Epidermal melanocyte (primary cell): ENCODE data around the gene COX19.

Experiments
- DNase-seq: peaks from one replicate; pipeline ENCODE4 v3.0.0; 2011; ENCODE audit warnings: low spot score; ENCODE audit not compliant: insufficient read length

The COX19 gene, protein sequence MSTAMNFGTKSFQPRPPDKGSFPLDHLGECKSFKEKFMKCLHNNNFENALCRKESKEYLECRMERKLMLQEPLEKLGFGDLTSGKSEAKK

DNA sequence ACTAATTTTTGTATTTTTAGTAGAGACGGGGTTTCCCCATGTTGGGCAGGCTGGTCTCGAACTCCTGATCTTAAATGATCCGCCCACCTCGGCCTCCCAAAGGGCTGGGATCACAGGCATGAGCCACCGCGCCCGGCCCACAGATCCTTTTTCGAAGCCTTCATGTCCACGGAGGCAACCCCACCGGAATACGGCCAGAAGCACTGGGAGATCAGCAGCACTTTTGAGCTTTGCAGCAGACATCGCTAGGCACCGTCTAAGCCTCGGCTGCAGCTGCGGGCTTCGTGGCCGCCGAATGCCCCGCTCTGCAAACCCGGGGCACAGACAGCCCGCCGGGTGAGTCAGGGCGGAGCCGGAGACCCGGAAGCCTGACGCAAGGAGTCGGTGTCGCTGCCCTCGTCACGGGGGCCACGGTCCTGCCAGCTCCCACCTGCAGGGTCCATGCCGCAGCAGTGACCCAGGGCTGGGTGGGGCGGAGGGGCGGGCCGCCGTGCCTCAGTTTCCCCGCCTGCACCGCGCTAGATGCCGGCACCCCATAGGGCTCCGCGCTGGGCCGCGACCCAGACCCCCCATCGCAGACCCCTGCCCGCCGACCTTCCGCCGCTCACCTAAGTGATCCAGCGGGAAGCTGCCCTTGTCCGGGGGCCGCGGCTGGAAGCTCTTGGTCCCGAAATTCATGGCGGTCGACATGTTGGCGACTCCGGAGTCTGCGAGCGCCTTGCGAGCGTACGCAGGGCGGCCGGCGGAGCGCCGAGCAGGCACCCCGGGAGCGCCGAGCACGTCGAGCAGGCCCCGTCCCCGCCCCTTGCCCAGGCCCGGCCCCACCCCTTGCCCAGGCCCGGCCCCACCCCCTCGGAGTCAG, at the start of gene COX19:
Gene COX19 (minus strand): TSS at position 730 of the 862 bp plus-strand sequence. CDS start 40 bp downstream, at position 690.
- DNase-seq: peak; percentile 87

DNA sequence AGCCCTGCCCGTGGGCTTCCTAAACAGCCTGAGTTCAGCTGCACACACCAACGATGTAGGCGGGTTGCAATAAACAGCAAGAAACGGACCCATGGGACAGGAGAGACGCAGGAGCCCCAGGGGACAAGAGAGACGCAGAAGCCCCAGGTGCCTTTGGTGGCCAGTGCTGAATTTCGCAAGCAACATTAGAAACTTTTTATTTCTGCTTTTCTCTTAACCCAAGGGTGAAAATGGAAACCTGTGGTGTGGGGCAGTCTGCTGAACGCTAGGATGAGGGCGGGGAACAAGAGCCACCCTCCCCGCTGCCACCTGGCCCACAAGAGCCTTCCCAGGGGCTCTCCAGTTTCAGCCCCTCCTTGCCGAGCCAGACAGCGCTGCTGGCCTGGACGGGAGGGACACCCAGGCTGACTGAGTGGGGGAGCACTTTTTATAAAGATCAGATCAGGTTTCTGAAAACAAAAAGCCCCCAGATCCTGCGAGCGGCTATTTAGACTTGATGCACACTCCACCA, 49.0 kb upstream of the COX19 start:
- no peak for DNase-seq

DNA sequence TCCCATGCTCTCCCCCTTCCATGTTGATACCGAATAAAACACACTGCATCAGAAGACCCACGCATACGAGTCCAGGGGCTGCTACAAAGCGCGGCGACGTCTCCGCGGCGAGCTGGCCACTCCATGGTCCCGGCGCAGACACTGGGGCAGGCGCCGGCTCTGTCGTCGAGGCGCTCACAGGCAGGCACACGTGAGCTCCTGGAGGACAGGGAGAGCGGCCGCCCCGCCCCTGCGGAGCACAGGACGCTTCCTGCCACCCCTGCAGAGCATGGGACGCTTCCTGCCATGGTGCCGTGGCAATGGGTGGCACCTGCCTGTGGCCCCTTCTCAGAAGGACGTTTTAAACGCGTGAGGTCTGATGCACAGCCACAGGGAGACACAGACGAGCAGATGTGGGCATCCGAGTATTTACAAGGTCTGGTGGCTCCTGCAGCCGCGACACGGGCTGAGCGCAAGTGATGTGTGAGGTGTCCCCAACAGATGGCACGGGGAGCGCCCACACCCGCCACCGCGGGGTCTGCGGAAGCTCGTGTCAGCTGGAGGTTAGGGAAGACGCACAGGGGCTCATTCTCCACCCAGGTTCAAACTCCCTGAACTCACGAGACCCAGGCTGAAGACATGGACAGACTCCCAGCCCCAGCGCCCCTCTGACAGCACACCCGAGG, 47.6 kb upstream of the COX19 start:
- no peak for DNase-seq

DNA sequence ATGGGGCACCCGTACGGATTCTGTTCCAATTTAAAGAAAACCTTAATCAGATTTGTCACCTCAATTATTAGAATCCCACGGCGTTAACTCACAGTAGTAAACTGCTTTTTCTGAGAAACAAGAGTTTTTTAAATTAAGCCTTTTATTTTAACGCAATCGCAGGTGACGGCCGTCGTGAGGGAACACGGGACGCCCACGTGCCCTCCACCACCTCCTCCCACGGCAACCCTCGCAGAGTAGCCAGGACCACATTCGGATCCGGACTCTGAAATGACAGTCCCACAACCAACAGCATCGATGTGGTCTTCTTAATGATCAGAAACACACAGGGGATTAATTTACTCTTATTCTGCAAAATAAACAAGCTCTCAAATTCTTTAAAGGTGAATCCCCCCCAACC, 47.0 kb upstream of the COX19 start:
- no peak for DNase-seq

DNA sequence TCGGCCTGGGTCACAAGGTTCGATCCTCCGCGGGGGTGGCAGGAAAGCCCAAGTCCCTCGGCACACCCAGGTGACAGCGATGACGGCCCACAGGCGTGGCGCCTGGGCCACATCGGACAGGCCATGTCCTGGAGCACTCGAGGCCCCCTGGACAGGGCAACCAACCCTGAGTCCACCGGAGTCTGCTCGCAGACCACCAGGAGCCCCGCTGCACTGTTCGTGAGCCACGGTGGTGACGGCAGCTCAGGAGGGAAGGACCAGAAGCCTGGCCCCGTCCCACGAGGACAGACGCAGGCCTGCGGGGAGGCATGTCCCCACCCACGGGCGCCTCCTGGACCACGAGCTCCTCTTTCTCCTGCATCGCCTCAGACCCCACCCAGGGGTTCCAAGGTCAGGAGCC, 46.6 kb upstream of the COX19 start:
- DNase-seq: no peak

DNA sequence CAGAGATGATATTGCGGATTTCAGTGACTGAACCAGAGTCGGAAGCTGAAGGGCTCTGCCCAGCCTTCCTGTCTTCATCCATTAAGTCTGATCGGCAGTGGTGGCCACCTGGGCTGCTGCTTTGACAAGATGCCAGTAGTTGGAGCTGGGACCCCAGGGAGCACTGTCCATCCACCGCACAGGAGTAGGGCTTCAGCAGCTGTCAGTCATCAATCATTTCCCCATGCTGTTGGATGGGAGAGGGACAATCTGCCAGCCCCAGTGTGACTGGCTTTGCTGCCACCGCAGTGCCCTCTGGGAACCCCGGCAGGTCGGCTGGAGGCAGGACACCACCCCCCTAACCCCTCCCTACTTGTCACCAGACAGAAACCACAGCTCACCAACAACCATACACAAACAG, 46.0 kb upstream of the COX19 start:
- no peak for DNase-seq

DNA sequence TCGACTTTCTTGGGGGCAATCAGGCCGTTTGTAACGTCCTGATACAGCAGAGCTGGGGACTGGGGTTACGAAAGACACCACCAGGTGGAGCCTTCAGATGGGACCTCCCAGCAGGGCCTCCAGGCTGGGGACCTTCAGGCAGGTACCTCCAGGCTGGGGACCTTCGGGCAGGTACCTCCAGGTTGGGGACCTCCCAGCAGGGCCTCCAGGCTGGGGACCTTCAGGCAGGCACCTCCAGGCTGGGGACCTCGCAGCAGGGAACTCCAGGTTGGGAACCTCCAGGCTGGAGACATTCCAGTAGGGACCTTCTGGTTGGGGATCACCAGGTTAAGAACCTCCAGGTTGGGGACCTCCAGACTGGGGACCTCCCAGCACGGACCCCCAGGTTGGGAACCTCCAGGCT, 45.5 kb upstream of the COX19 start:
- no peak for DNase-seq

DNA sequence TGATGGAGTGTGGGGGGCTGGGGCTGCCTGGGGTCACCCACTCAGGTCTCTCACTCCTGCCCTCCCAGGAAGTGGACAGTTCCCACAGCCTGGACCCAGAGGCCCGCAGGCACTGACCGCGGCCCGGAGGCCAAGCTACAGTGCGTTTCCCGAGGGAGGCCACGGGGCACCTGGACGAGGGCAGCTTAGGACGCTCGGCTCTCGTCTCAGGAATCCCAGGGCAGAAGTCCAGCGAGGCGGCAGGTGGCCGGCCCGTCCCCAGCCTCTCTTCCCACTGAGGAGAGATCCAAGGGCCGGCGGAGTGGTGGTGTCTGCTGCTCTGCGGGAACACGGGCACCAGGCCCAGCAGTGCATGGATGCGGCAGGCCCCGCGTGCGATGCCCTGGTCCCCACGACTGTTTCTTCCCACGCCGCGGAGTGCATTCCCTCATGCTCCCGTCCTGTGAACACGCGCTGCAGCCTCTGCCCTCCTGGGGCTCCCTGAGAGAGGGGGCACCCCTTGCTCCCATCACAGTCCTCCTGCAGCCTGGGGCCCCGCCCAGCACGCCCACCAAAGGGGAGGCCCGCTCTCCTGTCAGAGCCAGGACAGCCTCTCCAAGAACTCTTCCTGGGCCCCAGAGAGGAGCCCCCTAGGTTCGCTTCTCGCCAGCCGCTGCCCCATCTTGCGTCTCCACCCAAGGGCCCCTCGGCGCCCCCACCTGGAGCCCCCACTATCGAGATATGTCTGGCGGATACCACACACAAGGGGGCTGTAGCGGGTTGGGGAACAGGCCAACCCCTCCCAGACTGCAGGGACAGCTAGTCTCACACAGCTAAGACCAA, 44.7 kb upstream of the COX19 start:
- DNase-seq: no peak

DNA sequence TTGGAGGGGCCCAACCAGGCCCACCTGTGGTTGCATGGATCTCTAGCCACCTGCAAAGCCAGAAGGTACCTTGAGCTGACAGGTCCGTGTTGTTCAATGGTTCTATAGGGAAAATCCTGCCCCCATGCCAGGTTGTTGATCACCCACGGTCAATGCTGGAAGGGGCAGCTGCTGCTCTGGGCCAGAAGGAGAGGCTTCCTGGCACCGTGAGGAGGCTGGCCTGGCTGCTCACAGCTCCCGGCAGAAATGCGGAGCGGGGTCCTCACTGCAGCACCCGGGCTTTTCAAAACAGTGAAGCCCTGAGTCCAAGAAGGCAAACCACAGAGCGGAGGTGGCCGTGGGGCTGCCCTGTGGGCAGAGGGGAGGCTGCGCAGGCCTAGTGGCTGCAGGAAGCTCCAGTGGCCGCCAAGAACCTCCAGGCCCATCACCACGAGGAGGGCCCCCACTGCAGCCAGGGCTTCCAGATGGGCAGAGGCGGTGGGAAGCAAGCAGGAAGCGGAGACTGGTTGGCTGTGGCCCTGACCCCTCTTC, 44.0 kb upstream of the COX19 start:
- DNase-seq: no peak

DNA sequence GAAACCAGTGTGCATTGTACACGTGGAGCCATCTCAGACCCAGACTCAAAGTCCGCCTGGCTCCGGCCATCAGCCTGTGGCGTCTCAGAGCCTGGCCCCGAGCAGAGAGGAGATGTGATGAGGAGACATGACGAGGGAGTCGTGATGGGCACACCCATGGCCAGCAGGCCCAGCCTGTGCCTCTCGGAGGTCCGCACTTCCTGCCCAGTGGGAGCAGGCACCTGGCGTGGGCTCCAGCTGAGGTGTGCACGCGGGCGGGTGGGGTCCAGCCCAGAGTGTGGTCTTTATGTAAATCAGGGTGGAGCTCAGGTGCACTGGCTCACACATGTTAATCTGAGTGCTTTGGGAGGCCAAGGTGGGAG, 43.0 kb upstream of the COX19 start:
- DNase-seq: no peak

DNA sequence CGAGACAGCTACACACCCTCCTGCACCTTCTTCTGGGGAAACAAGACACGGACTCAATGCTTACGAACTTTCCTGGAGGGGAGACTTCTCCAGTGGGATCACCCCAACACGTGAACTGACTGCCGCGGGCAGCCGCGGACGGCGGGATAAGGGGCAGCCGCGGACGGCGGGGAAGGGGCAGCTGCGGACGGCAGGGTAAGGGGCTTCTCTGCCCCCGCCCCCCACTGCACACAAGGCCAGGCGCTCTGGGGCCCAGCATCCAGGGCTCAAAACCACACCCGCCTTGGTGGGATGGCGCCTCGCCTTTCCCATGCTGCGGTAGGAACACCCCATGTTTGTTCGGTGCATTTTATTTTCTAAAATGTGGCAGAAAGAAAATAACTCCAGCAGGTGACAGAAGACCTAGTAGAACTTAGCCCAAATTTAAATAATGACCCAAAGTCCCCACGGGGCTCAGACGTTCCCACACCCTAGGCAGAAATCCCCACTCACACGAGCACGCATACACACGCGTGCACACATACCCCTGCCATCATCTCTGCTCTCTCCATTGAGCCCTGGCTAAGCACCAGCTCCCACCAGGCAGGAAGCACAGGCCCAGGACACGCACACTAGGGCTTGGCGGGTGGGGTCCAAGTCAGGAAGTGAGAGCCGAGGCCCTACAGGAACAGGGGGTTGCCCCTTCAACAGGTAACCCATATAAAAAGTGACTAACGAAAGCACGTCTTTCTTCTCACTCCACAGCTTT, 42.4 kb upstream of the COX19 start:
- no peak for DNase-seq

DNA sequence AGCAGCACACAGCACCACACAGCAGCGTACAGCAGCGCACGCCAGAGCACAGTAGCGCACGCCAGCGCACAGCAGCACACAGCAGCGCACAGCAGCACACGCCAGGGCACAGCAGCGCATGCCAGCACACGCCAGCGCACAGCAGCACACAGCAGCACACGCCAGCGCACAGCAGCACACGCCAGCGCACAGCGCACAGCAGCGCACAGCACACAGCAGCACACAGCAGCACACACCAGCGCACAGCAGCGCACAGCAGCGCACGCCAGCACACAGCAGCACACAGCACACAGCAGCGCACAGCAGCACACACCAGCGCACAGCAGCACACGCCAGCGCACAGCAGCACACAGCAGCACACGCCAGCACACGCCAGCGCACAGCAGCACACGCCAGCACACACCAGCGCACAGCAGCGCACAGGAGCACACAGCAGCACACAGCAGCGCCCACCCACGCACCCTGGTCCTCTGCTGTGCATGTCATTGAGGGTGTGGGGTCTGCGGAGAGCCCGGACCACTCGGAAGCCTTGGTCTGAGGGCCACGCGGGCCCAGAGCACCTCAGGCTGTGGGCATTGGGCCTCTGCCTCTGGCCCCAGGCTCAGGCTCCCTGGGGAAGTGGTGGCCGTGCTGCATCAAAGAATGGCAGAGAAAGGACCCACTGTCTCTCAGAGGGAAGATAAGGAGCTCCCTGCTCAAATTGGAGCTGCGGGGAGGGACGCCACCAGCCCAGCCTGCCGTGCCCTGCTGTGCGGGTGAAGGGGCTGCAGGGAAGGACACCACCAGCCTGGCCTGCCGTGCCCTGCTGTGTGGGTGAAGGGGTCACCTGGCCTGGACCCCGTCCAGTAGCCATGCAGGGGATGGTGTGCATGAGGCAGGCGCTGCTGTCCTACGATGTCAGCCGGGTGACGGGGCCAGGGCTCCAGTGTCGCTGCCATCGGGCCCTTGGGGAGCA, 41.5 kb upstream of the COX19 start:
- no peak for DNase-seq

DNA sequence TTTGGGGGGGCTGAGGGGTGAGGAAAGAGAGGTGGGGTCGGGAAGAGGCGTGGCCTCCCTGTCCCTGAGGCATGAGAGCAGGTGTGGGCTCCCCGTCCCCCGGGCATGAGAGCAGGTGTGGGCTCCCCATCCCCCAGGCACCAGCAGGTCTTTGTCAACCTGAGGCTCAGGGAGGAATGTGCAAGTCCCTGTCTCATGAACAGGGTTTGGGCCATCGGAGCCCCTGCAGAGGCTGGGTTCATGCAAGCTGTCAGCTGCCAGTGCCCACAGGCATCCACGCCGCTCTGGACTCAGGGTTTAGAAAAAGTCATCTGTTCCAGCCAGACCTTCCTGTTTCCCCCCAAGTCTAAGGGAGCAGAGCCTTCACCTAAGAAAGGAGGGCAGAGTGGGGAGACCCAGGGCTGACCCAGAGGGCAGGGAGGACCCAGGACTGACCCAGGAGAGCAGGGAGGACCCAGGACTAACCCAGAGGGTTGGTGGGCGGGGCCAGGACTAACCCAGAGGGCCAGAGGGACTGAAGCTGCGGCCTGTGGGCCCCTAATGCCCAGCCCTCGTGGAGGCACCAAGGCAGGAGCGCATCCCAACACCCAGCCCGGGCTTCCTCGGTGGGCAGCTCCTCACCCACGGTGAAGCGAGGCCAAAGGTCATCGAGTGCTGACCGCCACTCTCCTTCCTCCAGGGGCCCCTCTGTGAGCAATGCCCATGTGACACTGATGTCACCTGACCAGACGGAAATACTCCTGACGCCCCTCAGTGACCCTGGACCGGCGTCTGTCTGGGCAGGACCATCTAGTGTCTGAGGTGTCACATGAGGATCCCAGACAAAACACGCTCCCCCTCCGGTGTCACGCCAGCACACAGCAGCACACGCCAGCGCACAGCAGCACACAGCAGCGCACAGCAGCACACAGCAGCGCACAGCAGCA, 40.1 kb upstream of the COX19 start:
- DNase-seq: no peak

DNA sequence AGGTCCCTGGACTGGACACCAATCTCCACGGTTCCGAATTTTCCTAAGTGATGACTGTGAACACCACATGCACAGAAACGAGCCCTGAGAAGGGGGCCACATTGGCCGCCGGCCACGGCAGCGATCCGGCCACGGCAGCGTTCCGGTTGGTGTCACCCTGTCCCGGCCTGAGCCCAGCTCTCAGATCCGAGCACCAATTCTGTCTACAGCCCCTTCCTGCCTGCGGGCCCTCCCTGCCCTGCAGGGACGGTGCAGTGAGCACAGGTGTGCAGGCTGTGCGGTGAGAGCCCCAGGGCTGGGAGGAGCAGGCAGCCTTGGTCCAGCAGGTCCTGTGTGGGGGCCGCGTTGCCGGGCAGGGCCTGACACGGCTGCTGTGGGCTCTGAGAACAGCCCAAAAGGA, 39.3 kb upstream of the COX19 start:
- no peak for DNase-seq

DNA sequence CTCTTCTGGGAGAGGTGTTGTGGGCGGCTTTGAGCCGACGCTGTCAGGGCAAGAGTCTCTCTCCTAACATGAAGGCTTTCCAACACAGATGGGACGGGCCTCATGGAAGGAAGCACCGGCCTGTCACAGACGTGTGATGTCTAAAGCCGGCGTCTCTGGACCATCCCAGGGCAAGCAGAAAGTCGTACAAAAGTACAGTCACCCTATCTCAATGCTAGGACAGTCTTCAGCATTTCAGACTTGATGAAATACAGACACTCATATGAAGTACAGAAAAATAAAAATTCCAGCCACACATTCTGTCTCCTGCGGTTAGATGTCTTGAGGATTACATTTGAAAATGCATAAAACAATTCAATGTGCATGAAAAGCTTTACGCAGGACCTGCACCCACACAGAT, 38.2 kb upstream of the COX19 start:
- no peak for DNase-seq

DNA sequence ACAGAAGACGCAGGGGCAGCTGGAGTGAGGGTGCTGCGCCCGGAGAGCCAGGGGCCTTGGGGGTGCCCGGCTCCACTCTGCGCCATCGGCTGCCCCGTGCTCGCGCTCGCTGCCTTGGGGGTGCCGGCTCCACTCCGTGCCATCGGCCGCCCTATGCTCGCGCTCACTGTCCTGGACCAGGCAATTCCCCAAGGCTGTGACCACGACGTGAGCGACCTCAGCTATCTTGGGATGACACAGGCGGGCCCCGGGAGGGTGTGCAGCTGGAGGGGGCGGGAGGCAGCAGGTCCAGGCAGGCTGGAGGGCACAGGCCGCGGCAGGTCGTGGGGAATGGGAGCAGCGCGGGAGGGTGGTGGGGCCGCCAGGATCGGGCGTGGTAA, 37.4 kb upstream of the COX19 start:
- DNase-seq: no peak

DNA sequence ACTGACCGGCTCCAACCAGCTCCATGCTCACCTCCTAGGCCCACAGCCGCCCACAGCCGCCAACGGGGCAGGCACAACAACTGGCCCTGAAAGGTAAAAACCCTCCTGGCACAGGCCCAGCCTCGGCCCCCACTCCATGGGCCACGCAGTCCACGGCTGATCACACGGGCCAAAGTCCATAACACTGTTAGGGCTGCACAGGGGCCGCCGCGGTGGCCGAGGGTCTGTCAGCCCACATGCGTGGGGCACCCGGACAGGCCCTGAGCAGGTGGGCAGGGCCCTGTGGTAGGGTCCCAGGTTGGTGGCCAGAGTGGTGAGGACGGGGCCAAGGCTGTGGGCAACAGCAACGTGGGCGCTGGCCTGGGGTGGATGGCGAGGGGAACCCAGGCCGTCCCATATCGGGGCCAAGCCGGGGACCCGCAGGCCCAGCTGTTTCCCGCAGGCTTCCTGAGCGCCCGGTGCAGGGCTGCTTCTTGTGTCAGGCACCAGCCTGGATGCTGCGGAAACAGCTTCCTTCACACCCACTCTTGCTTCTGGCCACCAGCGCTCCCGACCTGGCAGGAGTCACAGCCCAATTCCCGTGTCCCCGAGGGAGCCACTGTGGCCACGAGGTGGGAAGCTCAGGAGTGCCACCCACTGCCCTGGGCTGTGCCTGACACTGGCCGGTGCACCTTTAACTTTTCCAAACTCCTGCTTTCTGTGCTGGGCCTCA, 36.8 kb upstream of the COX19 start:
- no peak for DNase-seq
